H1 (cell line): Measurements from ENCODE around the gene UNC5B. TPM values are rescaled to one million over a fixed set of nuclear protein-coding genes. Genes with fewer than 3 reads are reported as not detected.

Experiments used
- HDAC2 ChIP-seq, 2 experiments: fragments of 300-600 bp in 1 of 2; sonication (generic) in 1 of 2; IDR thresholded peaks; 2 replicates each; pipeline ENCODE4 v1.6.1; 2011 to 2012; ENCODE audit warnings: low read depth in 2 of 2, low read length in 2 of 2, mild to moderate bottlenecking in 2 of 2, moderate library complexity in 2 of 2, borderline replicate concordance in 1 of 2, inconsistent platforms in 1 of 2
- polyA plus RNA-seq, 7 experiments: library from polyadenylated mRNA; depleted of rRNA in 3 of 7; stranded (reverse) in 5 of 7; unstranded in 2 of 7; fragments of >200 nt in 5 of 7; fragments of 200-250 nt in 2 of 7; gene quantifications; 1 replicate in 5 of 7; 2 replicates in 1 of 7; 4 replicates in 1 of 7; pipeline versions ENCODE4 v1.2.1 to v1.2.3, GENCODE V29; 2011 to 2013; ENCODE audit warnings: missing spikeins in 2 of 7, mixed read lengths in 2 of 7
- total RNA-seq: library from RNA; stranded (reverse); fragmentation: NEBNext Ultra II Directional; extraction: Animal tissue kit (Norgen Biotek cat#: 25700); gene quantifications from 2 replicates; pipeline ENCODE4 v1.2.1, GENCODE V29; 2021

The UNC5B gene
- total and polyA plus RNA-seq, 2 of the 8 experiments (the other 6 are each of a cell fraction or from before 2014, with no cell fraction given): 27.9 to 31.8 TPM

DNA sequence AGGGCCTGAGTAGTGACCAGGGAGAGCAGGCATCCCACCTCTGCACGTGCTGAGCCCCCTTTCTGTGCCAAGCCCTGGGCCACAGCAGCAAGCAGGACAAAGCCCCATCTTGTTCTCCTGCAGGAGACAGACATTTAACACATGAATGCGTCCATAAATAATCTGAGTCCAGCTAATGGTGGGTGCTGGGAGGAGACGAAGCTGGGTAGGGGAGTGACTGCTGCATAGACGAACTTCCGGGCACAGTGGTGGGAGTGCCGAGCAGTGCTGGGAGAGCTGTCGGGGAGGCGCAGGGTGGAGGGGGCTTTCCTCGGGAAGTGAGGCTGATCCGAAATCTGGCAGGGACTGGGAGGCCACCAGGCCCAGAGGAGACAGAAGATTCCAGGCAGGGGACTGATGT lies 71.5 kb downstream of the UNC5B start (continued):
- no peak for TF ChIP-seq HDAC2 (IDR thresholded peaks at IDR 0.05; ENCODE audit: borderline replicate concordance in 1 of 2, low read depth in 2 of 2, low read length in 2 of 2)
- TF ChIP-seq, all 59 proteins: peak for 0
